ENCODE data around the gene HOMER2.

- no peak for TF ChIP-seq CTCF (IDR thresholded peaks at IDR 0.05; ENCODE audit: poor library complexity)
- TF ChIP-seq EZH2 (IDR thresholded peaks at IDR 0.05; ENCODE audit: borderline replicate concordance), result no peak
These were observed 124.4 kb downstream of the HOMER2 start for GRCh38 chr15:82828075-82828474.

All from hepatocyte (in vitro differentiated cells).